Vagina (tissue), 2 donors: Measurements from ENCODE around the gene TEAD1. TPM values are rescaled to one million over a fixed set of nuclear protein-coding genes. Genes with fewer than 3 reads are reported as not detected.

Experiments used
- DNase-seq, 2 donors: peaks; one replicate each; pipeline ENCODE4 v3.0.0-alpha.2; 2017; ENCODE audit errors: extremely low spot score in 2 of 2
- H3K27ac ChIP-seq: fragments of 200-600 bp; sonication (generic); one replicate; pipeline ENCODE4 v1.5.1; 2019
- H3K27me3 ChIP-seq: fragments of 200-600 bp; sonication (generic); one replicate; pipeline ENCODE4 v1.5.1; 2019
- H3K36me3 ChIP-seq, 2 donors: fragments of 200-600 bp; sonication (generic); one replicate each; pipeline ENCODE4 v1.5.1; 2017 to 2019
- H3K4me1 ChIP-seq: fragments of 200-600 bp; sonication (generic); one replicate; pipeline ENCODE4 v1.5.1; 2019
- H3K4me3 ChIP-seq, 2 donors: fragments of 200-600 bp; sonication (generic); 1 replicate in 1 of 2; 2 replicates in 1 of 2; pipeline ENCODE4 v1.5.1; 2016 to 2019
- H3K9me3 ChIP-seq: fragments of 200-600 bp; sonication (generic); one replicate; pipeline ENCODE4 v1.5.1; 2019
- POLR2A ChIP-seq, 2 donors: fragments of 450-650 bp; IDR thresholded peaks; one replicate each; pipeline ENCODE4 v1.6.1; 2017; ENCODE audit warnings: antibody characterized with exemption in 2 of 2, mild to moderate bottlenecking in 2 of 2, moderate library complexity in 2 of 2
- POLR2AphosphoS5 ChIP-seq, 2 donors: sonication (generic); formaldehyde crosslinking; IDR thresholded peaks; one replicate each; pipeline ENCODE4 v1.9.0; 2017; ENCODE audit warnings: antibody characterized with exemption in 2 of 2, mild to moderate bottlenecking in 2 of 2, low read depth in 1 of 2; ENCODE audit not compliant: insufficient read depth in 1 of 2
- intact Hi-C: fragments of 100-400 bp; cut with DNase I; formaldehyde crosslinking; loops from one replicate; pipeline ENCODE4 v1.15.1; 2023
- total RNA-seq: library from RNA; depleted of rRNA; stranded (reverse); fragments of >200 nt; gene quantifications from one replicate; pipeline ENCODE4 v1.2.3, GENCODE V29; 2016
- TF ChIP-seq, protein P1 (sequence below), 3 experiments: fragments of 450-650 bp in 2 of 3; fragments of 200-600 bp in 1 of 3; sonication (generic) in 1 of 3; IDR thresholded peaks; one replicate each; pipeline ENCODE4 v1.5.1; 2017 to 2019; ENCODE audit warnings: antibody characterized with exemption in 3 of 3, mild to moderate bottlenecking in 2 of 3, moderate library complexity in 2 of 3

Gene TEAD1
- total RNA-seq, 1 donor from 2014 or later, result 50.3 TPM

DNA sequence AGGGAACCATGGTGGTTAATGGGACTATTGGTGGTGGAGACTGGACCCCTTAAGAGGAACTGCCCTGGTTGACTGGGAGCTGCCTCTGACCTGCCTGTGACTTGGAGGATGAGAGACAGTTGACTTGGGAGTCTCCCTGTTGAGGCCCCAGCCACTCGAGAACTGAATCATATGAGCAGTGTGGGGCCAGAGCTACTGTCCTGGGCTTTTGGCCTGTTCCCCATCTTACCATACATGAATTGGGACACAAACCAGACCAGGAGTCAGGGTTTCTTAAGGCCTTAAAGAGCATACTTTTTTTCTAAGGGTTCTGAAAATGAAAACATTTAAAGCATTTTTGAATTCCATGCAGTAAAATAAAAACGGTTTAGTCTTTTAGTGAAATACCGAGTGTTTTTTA is 92.8 kb downstream of the TEAD1 start:
- intact Hi-C loops, result no loop called here
- TF ChIP-seq POLR2A (IDR thresholded peaks at IDR 0.05) (no peak), POLR2AphosphoS5 (IDR thresholded peaks at IDR 0.05; ENCODE audit: insufficient read depth in 1 of 2, low read depth in 1 of 2) (no peak)
- TF ChIP-seq, protein P1, sequence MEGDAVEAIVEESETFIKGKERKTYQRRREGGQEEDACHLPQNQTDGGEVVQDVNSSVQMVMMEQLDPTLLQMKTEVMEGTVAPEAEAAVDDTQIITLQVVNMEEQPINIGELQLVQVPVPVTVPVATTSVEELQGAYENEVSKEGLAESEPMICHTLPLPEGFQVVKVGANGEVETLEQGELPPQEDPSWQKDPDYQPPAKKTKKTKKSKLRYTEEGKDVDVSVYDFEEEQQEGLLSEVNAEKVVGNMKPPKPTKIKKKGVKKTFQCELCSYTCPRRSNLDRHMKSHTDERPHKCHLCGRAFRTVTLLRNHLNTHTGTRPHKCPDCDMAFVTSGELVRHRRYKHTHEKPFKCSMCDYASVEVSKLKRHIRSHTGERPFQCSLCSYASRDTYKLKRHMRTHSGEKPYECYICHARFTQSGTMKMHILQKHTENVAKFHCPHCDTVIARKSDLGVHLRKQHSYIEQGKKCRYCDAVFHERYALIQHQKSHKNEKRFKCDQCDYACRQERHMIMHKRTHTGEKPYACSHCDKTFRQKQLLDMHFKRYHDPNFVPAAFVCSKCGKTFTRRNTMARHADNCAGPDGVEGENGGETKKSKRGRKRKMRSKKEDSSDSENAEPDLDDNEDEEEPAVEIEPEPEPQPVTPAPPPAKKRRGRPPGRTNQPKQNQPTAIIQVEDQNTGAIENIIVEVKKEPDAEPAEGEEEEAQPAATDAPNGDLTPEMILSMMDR (IDR thresholded peaks at IDR 0.05), result no peak
- peaks cover 0 to 13% of the 10 kb centered on the region in 2 donors for H3K36me3 ChIP-seq
- no peak overlapping the region for H3K4me3 ChIP-seq
- H3K27ac ChIP-seq, result no peak overlapping the region
- no peaks in the 10 kb centered on the region for H3K27me3 ChIP-seq
- peak in 1 of 2 donors; percentile 70 for DNase-seq
- no peaks in the 10 kb centered on the region for H3K9me3 ChIP-seq
- H3K4me1 ChIP-seq, result peaks cover 59% of the 10 kb centered on the region

DNA sequence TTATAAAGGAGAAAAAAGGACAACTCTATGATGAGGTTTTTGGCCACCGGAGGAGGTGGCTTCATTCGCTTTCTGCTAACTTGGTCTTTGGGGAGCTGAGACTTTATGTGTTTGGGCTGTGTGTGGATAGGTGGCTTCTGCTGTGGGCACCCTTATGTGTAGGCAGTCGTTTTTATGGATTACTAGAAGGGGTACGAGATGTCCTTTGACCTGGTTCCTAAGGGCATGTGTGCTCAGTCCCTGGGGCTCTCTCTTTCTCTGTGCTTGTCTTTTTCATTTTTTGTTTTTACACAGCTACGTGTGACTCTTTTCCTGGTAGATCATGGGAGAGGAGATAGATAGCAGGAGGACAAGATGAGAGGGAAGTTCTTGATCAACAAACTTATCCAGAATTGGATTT is 93.4 kb downstream of the TEAD1 start:
- no peak overlapping the region for H3K4me3 ChIP-seq
- peaks cover 58% of the 10 kb centered on the region for H3K4me1 ChIP-seq
- TF ChIP-seq, protein P1 (IDR thresholded peaks at IDR 0.05), result no peak
- TF ChIP-seq POLR2A (IDR thresholded peaks at IDR 0.05) (no peak), POLR2AphosphoS5 (IDR thresholded peaks at IDR 0.05; ENCODE audit: insufficient read depth in 1 of 2, low read depth in 1 of 2) (no peak)
- no peak overlapping the region for H3K27ac ChIP-seq
- peak in 1 of 2 donors; percentile 54 for DNase-seq
- intact Hi-C loops, result no loop called here
- no peaks in the 10 kb centered on the region for H3K27me3 ChIP-seq
- no peaks in the 10 kb centered on the region for H3K9me3 ChIP-seq
- peaks cover 0 to 13% of the 10 kb centered on the region in 2 donors for H3K36me3 ChIP-seq

DNA sequence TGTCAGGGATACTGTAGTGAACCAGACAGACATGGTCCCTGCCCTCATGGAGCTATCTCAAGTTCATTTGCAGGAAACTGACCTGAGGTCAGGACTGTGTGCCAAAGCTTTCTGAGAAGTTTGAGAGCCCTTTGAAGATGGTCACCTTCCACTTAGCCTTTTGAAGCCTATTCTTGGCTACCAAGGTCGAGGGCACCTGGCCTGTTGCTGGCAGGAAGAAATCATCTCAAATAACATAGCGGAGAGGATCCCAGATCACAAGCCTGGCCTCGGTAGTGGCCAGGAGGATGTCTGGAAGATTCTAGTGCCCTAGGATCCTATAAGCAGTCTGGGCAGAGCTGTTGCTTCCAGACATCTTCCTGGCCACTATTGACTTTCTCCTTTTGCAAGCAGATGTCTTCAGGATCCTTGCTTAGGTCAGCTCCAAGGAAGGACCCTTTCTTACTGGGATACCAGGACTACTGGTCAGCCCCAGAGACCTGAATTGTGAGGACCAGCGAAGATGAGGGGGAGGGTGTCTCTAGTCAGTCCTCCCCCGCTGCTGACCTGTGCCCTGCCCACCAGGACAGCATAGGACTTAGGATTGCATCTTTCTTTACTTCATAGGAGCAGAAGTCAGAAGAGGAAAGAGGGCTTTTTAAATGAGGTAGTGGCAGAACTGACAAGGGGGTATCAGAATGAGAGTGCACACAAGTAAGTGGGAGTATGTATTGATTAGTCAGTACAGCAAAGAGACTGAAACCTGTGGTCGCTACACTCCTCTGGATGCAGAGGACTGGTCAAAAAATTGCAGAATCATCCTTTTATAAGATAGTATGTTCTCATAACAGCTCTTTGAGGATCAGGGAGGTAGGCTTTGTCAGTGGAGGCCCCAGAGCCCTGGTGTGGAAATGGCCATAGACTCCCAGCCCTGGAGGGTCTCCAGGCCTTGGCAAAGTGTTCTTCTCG is 94.8 kb downstream of the TEAD1 start:
- Histone ChIP-seq H3K27me3 (no peaks in the 10 kb centered on the region), H3K36me3 (peaks cover 0 to 13% of the 10 kb centered on the region in 2 donors), H3K4me3 (no peak overlapping the region), H3K9me3 (no peaks in the 10 kb centered on the region), H3K4me1 (peaks cover 55% of the 10 kb centered on the region), H3K27ac (no peak overlapping the region)
- TF ChIP-seq, protein P1 (IDR thresholded peaks at IDR 0.05), result no peak
- intact Hi-C loops, result no loop called here
- peak in 1 of 2 donors; percentile 78 for DNase-seq

DNA sequence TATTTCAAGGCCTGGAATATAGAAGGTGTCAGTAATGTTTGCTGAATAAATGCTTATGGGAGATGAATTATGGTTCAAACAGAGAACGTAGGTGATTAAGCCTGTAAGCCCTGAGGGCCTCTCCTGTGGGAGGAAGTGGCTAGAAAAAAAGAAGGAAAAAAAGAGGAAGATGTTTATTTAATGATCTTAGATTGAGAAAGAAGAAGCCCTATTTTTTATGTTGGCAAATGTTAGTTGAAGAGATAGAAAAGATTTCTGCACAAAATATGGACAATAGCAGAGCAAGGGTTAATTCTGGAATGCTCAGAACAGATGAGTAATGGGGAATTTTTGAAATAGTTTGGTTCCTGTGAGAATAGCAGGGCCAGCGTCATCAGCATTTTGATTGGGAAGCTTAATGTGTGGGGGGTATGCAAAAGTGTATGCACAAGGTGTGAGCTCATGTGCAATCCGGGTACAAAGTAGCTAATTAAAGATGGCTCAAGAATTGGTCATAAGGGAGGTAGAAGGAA is 95.7 kb downstream of the TEAD1 start:
- no peak overlapping the region for H3K27ac ChIP-seq
- no peak overlapping the region for H3K4me3 ChIP-seq
- no peaks in the 10 kb centered on the region for H3K9me3 ChIP-seq
- H3K27me3 ChIP-seq, result no peaks in the 10 kb centered on the region
- peaks cover 54% of the 10 kb centered on the region for H3K4me1 ChIP-seq
- DNase-seq, result peak in 1 of 2 donors; percentile 18
- H3K36me3 ChIP-seq, result peaks cover 0 to 8% of the 10 kb centered on the region in 2 donors
- intact Hi-C loops, result no loop called here
- no peak for TF ChIP-seq POLR2A (IDR thresholded peaks at IDR 0.05)
- TF ChIP-seq POLR2AphosphoS5 (IDR thresholded peaks at IDR 0.05; ENCODE audit: insufficient read depth in 1 of 2, low read depth in 1 of 2), result no peak
- TF ChIP-seq, protein P1 (IDR thresholded peaks at IDR 0.05), result no peak

DNA sequence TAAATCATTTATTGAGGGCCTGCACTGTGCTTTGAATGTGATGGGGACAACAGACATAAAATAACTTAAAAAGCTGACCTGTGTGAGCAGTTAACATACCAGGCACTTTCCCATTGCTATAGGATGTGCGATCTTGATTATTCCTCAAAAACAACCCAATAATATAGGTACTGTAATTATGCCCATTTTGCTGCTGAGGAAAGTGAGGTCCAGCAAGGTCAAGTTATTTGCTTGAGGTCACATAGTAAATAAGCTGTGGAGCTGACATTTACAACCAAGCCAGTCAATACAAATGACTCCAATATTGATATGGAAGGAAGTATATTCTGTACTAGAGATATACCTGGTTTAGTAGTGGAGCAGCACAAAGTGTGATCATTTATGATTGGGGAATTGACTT is 96.2 kb downstream of the TEAD1 start:
- H3K27me3 ChIP-seq, result no peaks in the 10 kb centered on the region
- peaks cover 0 to 4% of the 10 kb centered on the region in 2 donors for H3K36me3 ChIP-seq
- TF ChIP-seq POLR2A (IDR thresholded peaks at IDR 0.05) (no peak), POLR2AphosphoS5 (IDR thresholded peaks at IDR 0.05; ENCODE audit: insufficient read depth in 1 of 2, low read depth in 1 of 2) (no peak)
- TF ChIP-seq, protein P1 (IDR thresholded peaks at IDR 0.05), result no peak
- no peaks in the 10 kb centered on the region for H3K9me3 ChIP-seq
- no peak overlapping the region for H3K4me3 ChIP-seq
- DNase-seq, result no peak
- intact Hi-C loops, result no loop called here
- no peak overlapping the region for H3K27ac ChIP-seq
- H3K4me1 ChIP-seq, result peaks cover 49% of the 10 kb centered on the region
